Immature natural killer cell (primary cell): ENCODE measurements around the gene PZP. TPM values are rescaled to one million over a fixed set of nuclear protein-coding genes. Genes with fewer than 3 reads are reported as not detected.
"Not testable (repeated sequence)": the region's sequence is repeated elsewhere in the genome, so short reads cannot be mapped to it uniquely, and the experiment has no call there.

Source experiments
- DNase-seq, 3 donors: peaks; one replicate each; pipeline ENCODE4 v3.0.0; 2022; ENCODE audit warnings: mixed read lengths in 1 of 3
- H3K27ac Mint-ChIP-seq, 6 donors: one replicate each; pipeline ENCODE4 v1.8.0; 2020; ENCODE audit warnings: mixed read lengths in 6 of 6, mild to moderate bottlenecking in 5 of 6, inconsistent platforms in 4 of 6, moderate library complexity in 3 of 6
- H3K27me3 Mint-ChIP-seq, 3 donors: one replicate each; pipeline ENCODE4 v1.8.0; 2020 to 2021; ENCODE audit warnings: low read depth in 3 of 3, mild to moderate bottlenecking in 3 of 3, mixed read lengths in 3 of 3, moderate library complexity in 3 of 3, inconsistent platforms in 1 of 3
- H3K36me3 Mint-ChIP-seq, 3 donors: one replicate each; pipeline ENCODE4 v1.8.0; 2020; ENCODE audit warnings: mixed read lengths in 3 of 3, inconsistent platforms in 2 of 3, mild to moderate bottlenecking in 2 of 3
- H3K4me1 Mint-ChIP-seq, 2 donors: one replicate each; pipeline ENCODE4 v1.8.0; 2020; ENCODE audit warnings: inconsistent platforms in 2 of 2, mild to moderate bottlenecking in 2 of 2, mixed read lengths in 2 of 2, moderate library complexity in 1 of 2
- H3K4me3 Mint-ChIP-seq, 5 donors: one replicate each; pipeline ENCODE4 v1.8.0; 2020; ENCODE audit warnings: mild to moderate bottlenecking in 5 of 5, mixed read lengths in 5 of 5, inconsistent platforms in 3 of 5, moderate library complexity in 3 of 5
- H3K9me3 Mint-ChIP-seq, 6 donors: one replicate each; pipeline ENCODE4 v1.8.0; 2020; ENCODE audit warnings: mild to moderate bottlenecking in 6 of 6, mixed read lengths in 6 of 6, inconsistent platforms in 4 of 6, moderate library complexity in 3 of 6
- polyA plus RNA-seq, 3 donors: library from polyadenylated mRNA; unstranded; fragments of 300-500 nt; fragmentation: Illumina TruSeq; gene quantifications; one replicate each; pipeline ENCODE4 v1.2.3, GENCODE V29; 2021

Gene PZP
- polyA plus RNA-seq, 3 donors from 2014 or later, result 0.22 to 0.62 TPM; not detected in 1

DNA sequence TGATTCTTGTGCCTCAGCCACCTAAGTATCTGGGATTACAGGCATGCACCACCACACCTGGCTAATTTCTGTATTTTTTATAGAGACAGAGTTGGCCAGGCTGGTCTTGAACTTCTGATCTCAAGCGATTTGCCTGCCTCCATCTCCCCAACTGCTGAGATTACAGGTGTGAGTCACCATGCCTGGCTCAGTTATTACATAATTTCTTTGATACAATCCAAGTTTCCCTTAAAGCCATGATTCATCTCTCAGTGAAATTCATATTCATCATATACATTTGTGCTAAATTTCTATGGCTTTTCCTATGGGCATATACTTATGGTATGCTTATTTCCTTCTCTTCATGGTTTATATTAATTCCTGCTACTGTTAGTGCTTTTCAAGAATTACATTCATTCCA, 29.1 kb upstream of the PZP start:
- H3K4me1 Mint-ChIP-seq, result peaks cover 15 to 20% of the 10 kb centered on the region in 2 donors
- H3K27ac Mint-ChIP-seq, result no peak overlapping the region
- peaks cover 3 to 10% (median 4%) of the 10 kb centered on the region in 3 donors for H3K27me3 Mint-ChIP-seq
- peaks cover 8 to 16% (median 8%) of the 10 kb centered on the region in 3 donors for H3K36me3 Mint-ChIP-seq
- H3K9me3 Mint-ChIP-seq, result peaks cover 0 to 2% (median 0%) of the 10 kb centered on the region in 6 donors
- no peak for DNase-seq
- H3K4me3 Mint-ChIP-seq, result no peak overlapping the region

DNA sequence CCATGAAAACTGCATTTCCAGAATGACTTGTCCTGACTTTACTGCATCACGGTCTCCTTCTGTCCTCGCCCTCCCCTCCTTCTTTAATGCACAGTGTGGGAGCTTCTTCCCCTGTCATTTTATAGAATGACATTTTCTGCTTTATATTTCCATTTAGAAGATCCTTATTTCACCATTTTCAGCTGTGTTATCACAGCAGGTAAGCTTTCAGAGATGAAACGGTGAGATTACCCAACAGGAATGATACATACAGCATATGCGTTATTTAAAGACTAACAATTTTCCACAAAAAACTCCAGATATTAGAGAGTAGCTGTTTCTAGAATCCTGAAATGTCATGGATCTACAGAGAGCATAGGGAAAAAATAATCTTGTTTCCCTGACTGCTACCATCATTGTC, 27.3 kb upstream of the PZP start:
- H3K4me1 Mint-ChIP-seq, result peaks cover 7 to 8% of the 10 kb centered on the region in 2 donors
- H3K36me3 Mint-ChIP-seq, result peaks cover 8 to 16% (median 8%) of the 10 kb centered on the region in 3 donors
- peaks cover 2 to 10% (median 3%) of the 10 kb centered on the region in 3 donors for H3K27me3 Mint-ChIP-seq
- H3K9me3 Mint-ChIP-seq, result no peaks in the 10 kb centered on the region
- DNase-seq, result no peak
- H3K27ac Mint-ChIP-seq, result no peak overlapping the region
- H3K4me3 Mint-ChIP-seq, result no peak overlapping the region

DNA sequence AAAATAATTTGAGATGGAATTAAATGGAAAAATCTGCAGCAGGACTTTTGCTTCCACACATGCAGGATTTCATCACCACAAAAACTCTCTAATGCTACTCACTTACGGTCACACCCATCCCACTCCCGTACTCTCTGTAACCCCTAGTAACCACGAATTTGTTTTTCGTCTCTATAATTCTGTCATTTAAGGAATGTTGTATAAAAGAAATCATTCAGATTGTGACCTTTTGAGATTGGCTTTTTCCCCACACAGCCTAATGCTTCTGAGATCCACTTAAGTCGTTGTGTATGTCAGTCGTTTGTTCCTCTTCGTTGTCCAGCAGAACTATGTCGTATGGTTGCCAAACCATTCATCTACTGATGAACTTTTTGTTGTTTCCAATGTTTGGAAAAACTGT, 19.8 kb upstream of the PZP start:
- H3K27ac Mint-ChIP-seq, result no peak overlapping the region
- peaks cover 1 to 4% (median 4%) of the 10 kb centered on the region in 3 donors for H3K36me3 Mint-ChIP-seq
- no peak for DNase-seq
- H3K9me3 Mint-ChIP-seq, result no peaks in the 10 kb centered on the region
- peaks cover 0 to 9% of the 10 kb centered on the region in 2 donors for H3K4me1 Mint-ChIP-seq
- H3K4me3 Mint-ChIP-seq, result no peak overlapping the region
- peaks cover 0 to 6% (median 0%) of the 10 kb centered on the region in 3 donors for H3K27me3 Mint-ChIP-seq

DNA sequence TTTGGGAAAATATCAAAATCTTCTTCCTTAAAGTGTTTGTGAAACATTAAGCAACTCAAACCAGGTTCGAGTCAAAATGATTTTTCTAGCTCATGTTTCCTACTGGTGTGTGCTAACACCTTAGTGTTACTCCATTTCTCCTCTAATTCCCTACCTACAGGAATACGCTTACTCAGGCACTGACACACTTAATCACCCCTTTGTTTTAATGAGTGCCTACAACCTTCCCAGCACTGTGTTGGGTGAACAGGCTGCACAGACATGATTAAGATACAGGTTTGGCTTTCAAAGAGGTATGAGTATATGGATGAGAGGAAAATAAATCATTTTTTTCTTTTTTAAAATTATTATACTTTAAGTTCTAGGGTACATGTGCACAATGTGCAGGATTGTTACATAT, 15.6 kb upstream of the PZP start:
- H3K9me3 Mint-ChIP-seq, result no peaks in the 10 kb centered on the region
- no peaks in the 10 kb centered on the region for H3K36me3 Mint-ChIP-seq
- H3K27ac Mint-ChIP-seq, result no peak overlapping the region
- DNase-seq, result no peak
- H3K4me1 Mint-ChIP-seq, result peaks cover 0 to 9% of the 10 kb centered on the region in 2 donors
- H3K27me3 Mint-ChIP-seq, result peaks cover 0 to 6% (median 5%) of the 10 kb centered on the region in 3 donors
- H3K4me3 Mint-ChIP-seq, result no peak overlapping the region

DNA sequence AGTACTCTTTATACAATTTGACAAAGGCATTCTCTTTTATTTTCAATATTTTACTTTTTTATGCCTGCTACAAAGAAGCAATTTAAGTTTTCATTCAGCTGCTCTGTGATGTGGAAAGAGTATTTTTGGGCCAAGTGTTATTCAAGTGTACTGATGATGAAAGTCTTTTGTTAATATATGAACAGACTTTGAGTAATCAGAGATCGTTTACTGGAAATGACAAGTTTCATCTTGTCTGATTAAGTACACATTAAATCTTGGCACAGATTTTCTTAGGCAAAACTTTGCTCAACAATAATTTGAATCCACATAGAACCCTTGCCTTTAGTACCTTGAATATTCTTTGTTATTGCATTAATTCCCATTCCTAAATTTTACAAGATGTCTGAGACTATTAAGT, 13.3 kb upstream of the PZP start:
- DNase-seq, result no peak
- Mint-ChIP-seq H3K4me3 (no peak overlapping the region), H3K27ac (no peak overlapping the region), H3K36me3 (no peaks in the 10 kb centered on the region), H3K27me3 (peaks cover 2 to 5% (median 5%) of the 10 kb centered on the region in 3 donors), H3K9me3 (no peaks in the 10 kb centered on the region), H3K4me1 (peaks cover 0 to 6% of the 10 kb centered on the region in 2 donors)

DNA sequence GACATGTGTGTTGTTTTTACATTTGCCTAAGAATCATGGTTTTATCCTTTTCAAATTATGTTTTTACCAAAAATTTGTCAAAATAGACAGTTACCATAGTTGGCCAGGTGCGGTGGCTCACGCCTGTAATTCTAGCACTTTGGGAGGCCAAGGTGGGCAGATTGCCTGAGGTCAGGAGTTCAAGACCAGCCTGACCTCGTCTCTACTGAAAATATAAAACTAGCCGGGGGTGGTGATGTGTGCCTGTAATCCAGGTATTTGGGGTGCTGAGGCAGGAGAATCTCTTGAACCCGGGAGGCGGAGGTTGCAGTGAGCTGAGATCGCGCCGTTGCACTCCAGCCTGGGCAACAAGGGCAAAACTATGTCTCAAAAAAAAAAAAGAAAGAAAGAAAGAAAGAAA, 12.8 kb upstream of the PZP start:
- H3K27me3 Mint-ChIP-seq, H3K9me3 Mint-ChIP-seq, H3K27ac Mint-ChIP-seq, H3K4me1 Mint-ChIP-seq, H3K36me3 Mint-ChIP-seq, DNase-seq, H3K4me3 Mint-ChIP-seq: not testable (repeated sequence)

DNA sequence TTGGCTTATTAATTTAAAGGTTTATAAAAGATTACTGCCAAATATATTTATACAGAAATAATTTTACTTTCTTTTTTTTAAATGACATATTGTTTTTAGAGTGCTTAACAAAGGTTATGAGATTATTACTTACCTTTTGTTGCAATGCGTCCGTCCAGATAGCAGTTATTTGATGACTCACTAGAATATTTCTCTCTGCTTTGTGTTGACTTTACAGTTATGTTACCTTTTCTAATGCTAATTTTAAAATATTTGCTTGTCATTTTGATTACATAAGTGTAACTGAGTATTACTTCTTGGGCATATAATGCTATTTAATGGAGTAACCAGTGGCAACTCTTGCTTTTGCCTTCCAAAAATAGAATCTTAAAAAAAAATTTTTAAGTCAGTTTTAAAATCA, 6.3 kb upstream of the PZP start:
- Mint-ChIP-seq H3K4me1 (peaks cover 0 to 6% of the 10 kb centered on the region in 2 donors), H3K9me3 (no peaks in the 10 kb centered on the region), H3K36me3 (peaks cover 0 to 8% (median 3%) of the 10 kb centered on the region in 3 donors), H3K27me3 (peaks cover under 1 to 2% (median 2%) of the 10 kb centered on the region in 3 donors), H3K27ac (no peak overlapping the region), H3K4me3 (no peak overlapping the region)
- no peak for DNase-seq

DNA sequence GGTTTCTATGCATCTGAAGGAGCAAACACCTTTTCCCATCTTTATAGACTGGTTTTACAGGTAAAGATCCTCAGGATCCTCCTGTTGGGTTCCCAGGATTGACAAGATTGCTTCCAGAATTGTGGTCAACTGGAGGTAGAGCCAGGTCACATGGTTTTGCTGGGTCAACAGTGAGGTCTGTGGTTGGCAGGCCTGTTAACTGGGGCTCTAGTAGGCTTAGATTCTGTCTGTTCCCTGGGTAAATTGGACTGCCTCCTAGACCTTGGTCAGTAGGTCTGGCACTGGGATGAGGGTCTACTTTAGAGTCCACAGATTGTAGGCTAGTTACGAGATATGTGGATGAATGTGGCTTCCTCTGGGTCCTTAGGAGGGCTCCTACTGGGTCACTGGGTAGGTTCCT, 3.5 kb upstream of the PZP start:
- Mint-ChIP-seq H3K36me3 (peaks cover 0 to 8% (median 3%) of the 10 kb centered on the region in 3 donors), H3K4me3 (no peak overlapping the region), H3K27ac (peak overlapping the region in 2 of 6 donors; percentile 53), H3K9me3 (no peaks in the 10 kb centered on the region), H3K27me3 (no peaks in the 10 kb centered on the region), H3K4me1 (peaks cover 0 to 6% of the 10 kb centered on the region in 2 donors)
- no peak for DNase-seq

DNA sequence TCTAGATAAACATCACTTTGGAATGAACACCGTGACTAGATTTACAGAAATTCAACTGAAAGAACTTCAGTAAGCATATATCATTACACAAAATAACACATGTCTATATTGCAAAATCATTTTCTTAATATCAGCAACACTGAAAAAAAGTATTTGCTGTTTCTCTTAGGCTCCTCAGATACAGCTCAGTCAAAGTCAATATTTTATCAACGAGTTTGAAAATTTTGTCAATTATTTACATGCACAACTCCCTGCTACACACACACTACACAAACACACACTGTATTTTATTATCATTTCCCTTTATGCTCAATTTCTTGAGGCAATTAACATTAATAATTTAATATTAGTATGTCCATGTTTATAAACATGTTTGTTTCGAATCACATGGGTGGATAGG, 3.8 kb downstream of the PZP start:
- Mint-ChIP-seq H3K36me3 (peaks cover 0 to 5% (median 4%) of the 10 kb centered on the region in 3 donors), H3K9me3 (no peaks in the 10 kb centered on the region), H3K4me3 (no peak overlapping the region), H3K27ac (no peak overlapping the region), H3K27me3 (peaks cover 0 to 2% (median 1%) of the 10 kb centered on the region in 3 donors), H3K4me1 (no peaks in the 10 kb centered on the region)
- no peak for DNase-seq

DNA sequence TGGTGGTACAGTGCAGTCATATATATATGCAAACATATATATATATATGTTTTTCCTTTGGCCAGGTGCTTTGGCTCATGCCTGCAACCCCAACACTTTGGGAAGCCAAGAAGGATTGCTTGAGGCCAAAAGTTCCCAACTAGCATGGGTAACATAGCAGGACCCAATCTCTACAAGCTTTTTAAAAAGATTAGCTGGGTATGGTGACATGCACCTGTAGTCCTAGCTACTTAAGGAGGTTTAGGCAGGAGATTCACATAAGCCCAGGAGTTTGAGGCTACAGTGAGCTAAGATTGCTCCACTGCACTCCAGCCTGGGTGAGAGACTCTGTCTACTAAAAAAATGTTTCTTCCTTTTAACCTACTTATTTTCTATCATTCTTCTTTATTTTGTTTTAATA, 10.2 kb downstream of the PZP start:
- Mint-ChIP-seq H3K4me3 (no peak overlapping the region), H3K36me3 (peaks cover 0 to 14% (median 4%) of the 10 kb centered on the region in 3 donors), H3K4me1 (no peaks in the 10 kb centered on the region), H3K27ac (no peak overlapping the region), H3K9me3 (no peaks in the 10 kb centered on the region), H3K27me3 (peaks cover 0 to 2% (median 1%) of the 10 kb centered on the region in 3 donors)
- DNase-seq, result no peak

DNA sequence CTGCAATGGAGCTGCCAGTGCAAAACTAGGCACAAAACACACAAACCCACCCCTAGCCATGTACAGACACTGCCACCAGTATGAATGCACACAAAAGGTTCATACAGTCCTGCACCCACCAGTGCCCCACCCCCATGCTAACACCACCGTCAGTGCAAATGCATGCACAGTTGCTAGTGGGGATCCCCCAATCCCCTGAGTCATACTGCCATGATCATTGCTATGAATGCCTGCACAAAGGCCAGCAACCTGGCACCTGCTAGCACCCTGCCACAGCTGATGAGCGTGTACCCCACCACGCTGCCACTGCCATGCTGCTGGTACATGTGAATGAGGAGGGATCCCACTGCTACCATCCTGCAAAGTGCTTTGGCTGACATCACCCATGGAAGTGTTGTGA, 23.9 kb downstream of the PZP start:
- Mint-ChIP-seq H3K36me3 (peaks cover 12 to 28% (median 21%) of the 10 kb centered on the region in 3 donors), H3K9me3 (peaks cover 0 to 15% (median 7%) of the 10 kb centered on the region in 6 donors), H3K27me3 (peaks cover 0 to 8% (median 2%) of the 10 kb centered on the region in 3 donors), H3K4me1 (no peaks in the 10 kb centered on the region), H3K27ac (peak overlapping the region in 1 of 6 donors; percentile 4), H3K4me3 (no peak overlapping the region)
- no peak for DNase-seq

DNA sequence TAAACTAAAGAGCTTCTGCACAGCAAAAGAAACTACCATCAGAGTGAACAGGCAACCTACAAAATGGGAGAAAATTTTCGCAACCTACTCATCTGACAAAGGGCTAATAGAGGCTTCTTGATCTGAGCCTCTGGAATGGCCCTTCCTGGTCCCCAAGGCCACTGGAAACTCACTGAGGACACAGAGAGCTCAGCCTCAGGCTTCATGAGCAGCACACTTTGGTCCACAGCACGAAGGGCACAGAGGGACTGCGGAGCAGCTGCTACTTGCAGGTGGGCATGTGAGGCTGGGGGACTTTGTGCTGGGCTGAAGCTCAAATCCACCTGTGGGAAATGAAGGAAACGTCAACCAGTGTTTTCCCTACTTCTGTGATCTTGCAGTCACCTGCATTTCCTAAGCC, 27.4 kb downstream of the PZP start:
- Mint-ChIP-seq H3K9me3 (peaks cover 0 to 5% (median 0%) of the 10 kb centered on the region in 6 donors), H3K36me3 (peaks cover 12 to 22% (median 16%) of the 10 kb centered on the region in 3 donors)

DNA sequence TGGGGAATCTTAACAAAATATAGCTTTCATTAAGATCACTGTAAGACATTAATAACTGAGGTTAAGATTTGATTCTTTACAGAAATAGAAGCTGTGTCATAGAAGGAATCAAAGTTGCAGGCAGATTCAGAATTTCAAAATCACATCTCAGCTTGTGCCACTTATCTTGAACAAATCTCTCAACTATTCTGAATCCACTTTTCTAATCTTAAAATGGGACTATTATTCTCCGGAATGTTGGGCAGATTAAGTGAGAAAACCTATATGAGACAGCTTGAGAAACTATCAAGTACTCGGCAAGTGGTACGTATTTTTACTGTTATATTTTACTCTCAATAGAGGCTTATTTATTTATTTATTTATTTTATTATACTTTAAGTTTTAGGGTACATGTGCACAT, 28.4 kb downstream of the PZP start:
- H3K27me3 Mint-ChIP-seq, result peaks cover 1 to 3% (median 2%) of the 10 kb centered on the region in 3 donors
- H3K9me3 Mint-ChIP-seq, result peaks cover 0 to 9% (median 3%) of the 10 kb centered on the region in 6 donors
- H3K4me1 Mint-ChIP-seq, result no peaks in the 10 kb centered on the region
- no peak for DNase-seq
- H3K4me3 Mint-ChIP-seq, result no peak overlapping the region
- H3K27ac Mint-ChIP-seq, result no peak overlapping the region
- H3K36me3 Mint-ChIP-seq, result peaks cover 6 to 13% (median 13%) of the 10 kb centered on the region in 3 donors

More for the DNA sequence above, 27.4 kb downstream of the PZP start:
- Mint-ChIP-seq H3K4me3 (no peak overlapping the region), H3K4me1 (no peaks in the 10 kb centered on the region), H3K27me3 (peaks cover 0 to 6% (median 2%) of the 10 kb centered on the region in 3 donors), H3K27ac (no peak overlapping the region)
- no peak for DNase-seq

DNA sequence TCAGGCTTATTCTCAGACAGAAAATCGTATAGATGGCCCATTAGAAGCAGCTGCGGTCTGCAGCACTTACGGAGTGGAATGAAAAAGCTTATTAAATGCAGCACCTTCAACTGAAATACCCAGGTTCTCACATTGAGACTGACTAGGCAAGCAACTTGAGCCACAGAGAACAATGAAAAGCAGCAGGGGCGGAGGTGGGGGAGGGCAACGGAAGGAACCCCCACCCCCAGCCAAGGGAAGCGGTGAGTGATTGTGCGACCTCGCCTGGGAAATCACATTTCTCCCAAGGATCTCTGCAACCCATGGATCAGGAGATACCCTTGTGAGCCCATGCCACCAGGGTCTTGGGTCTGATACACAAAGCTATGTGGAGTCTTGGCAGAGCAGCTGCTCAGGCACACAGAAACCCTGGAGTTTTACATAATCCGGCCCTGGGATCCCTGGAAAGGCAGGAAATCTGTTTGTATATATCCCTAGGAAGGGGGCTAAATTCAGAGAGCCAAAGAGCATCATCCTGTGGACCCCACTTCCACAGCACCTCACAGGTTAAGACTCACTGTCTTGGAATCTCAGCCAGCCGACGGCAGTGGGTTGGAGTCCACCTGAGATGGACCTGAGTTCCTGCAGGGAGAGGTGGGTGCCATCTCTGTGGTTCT, 38.1 kb downstream of the PZP start:
- DNase-seq, result no peak
- Mint-ChIP-seq H3K27me3 (peaks cover 1 to 7% (median 2%) of the 10 kb centered on the region in 3 donors), H3K4me1 (no peaks in the 10 kb centered on the region), H3K9me3 (peaks cover 0 to 4% (median 2%) of the 10 kb centered on the region in 6 donors), H3K4me3 (no peak overlapping the region), H3K36me3 (peaks cover 10 to 13% (median 11%) of the 10 kb centered on the region in 3 donors), H3K27ac (peak overlapping the region in 1 of 6 donors; percentile 41)
